GM19025 (cell line): ENCODE measurements around the gene PPP3R1.
"Not testable (repeated sequence)": the region's sequence is repeated elsewhere in the genome, so short reads cannot be mapped to it uniquely, and the experiment has no call there.

ENCODE experiments used
- ATAC-seq: cut with Tn5 transposase; IDR thresholded peaks from one replicate; pipeline ENCODE4 v1.9.1; 2021; ENCODE audit warnings: mild to moderate bottlenecking, low read depth, moderate library complexity; ENCODE audit not compliant: unreplicated experiment

Gene PPP3R1

GRCh38 chr2:68190991-68191731 lies 61.2 kb downstream of the PPP3R1 start:
- no peak for ATAC-seq

DNA sequence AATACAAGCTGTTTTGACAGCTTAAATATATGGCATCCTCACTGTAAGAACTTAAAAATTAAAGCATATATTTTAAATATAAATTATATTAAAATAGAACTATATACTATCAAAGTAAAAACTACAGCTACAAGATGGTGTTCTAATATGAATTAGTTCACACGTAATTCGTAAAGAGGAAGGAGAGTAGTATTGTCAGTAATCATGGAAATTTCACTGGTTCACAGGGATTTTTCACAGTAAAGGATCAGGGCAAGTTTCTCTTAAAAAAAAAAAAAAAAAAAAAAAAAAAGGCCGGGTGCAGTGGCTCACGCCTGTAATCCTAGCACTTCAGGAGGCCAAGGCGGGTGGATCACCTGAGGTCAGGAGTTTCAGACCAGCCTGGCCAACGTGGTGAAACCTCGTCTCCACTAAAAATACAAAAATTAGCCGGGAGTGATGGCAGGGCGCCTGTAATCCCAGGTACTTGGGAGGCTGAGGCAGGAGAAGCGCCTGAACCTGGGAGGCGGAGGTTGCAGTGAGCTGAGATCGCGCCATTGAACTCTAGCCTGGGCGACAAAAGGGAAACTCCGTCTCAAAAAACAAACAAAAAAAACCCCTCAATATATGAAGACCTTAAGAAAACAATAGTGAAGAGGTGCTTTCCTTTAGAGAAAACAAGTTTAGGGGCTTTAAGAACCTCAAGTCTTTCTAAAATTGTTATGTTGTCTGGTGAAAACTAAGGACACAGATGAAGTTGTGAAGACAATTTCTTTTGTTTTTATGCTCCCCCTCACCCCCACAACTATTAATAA lies 62.1 kb downstream of the PPP3R1 start:
- ATAC-seq: no peak

GRCh38 chr2:68188831-68189230 lies 63.5 kb downstream of the PPP3R1 start:
- no peak for ATAC-seq

DNA sequence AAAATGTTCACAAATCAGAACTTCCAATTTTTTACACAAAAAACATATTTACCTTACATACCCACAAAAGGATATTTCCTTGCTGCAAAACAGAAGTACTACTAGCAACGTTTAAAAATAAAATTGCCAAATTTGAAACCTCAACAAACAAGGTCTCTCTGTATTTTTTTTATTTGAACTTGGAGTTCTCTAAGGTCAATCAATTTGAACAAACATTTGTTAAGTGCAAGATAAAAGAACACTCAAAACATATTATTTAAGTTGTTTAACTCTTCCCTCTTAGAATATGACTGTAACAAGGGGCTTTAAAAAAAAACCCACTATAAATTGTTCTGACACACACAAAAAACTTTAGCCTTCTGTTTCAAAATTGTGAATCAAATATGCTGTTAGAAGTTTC lies 65.0 kb downstream of the PPP3R1 start:
- ATAC-seq: no peak

- no peak for ATAC-seq
Measured at GRCh38 chr2:68185541-68186164, 66.7 kb downstream of the PPP3R1 start.

DNA sequence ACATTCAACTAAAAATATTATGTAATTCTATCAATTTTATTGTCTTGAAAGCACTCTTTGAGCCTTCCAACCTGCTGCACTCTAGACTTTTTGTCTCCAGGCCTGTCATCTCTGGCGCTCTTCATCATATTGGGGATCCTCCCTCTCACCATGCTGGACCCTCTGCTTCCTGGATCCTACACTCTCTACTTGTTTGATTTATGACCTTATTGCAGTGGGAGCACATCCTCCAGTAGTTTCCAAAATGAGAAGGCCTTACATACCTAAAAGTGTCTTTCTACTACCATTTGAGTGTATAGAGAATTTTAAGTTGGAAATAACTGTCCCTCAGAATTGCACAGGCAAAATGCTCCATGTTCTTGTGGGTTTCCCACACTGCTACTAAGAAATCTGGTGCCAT lies 69.4 kb downstream of the PPP3R1 start:
- no peak for ATAC-seq

- no peak for ATAC-seq
Measured at GRCh38 chr2:68178954-68179627, 73.2 kb downstream of the PPP3R1 start.

DNA sequence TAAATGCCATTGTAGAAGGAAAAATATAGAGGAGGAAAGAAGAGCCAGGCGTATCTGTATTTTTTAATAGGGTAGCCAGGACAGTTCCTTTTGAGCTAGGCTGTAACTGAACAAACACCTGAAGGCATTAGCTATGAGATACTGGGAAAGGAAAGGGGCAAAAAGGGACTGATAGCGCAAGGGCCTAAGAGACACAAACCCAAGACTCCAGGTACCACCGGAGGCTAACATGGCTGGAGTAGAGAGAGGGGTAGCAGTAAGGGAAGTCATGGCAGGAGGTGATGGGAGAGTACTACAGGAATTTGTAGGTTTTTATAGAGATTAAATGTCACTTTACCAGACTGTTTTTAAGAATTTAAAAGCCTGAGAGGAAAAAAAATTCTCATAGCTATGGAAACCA lies 73.9 kb downstream of the PPP3R1 start:
- no peak for ATAC-seq

- no peak for ATAC-seq
Measured at GRCh38 chr2:68177541-68177940, 74.8 kb downstream of the PPP3R1 start.

DNA sequence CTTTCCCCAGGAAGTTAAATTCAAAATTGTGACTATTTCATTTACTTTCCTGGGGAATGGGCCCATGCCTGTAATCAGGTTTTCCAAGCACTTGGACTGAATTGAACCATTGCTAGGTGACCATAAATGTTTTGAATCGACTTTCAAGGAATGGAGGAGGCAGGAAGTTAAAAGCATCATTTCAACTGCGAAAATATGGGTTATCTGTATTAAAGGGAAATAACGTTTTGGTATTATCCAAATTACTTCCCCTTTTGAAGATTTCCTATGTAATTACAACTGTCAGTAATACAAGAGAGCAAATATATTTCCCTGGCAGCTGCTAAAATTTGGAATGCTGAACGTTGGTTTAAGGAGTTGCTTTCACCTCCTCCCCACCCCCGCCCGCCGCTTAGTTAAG lies 75.7 kb downstream of the PPP3R1 start:
- no peak for ATAC-seq

GRCh38 chr2:68175210-68175609 lies 77.1 kb downstream of the PPP3R1 start:
- not testable (repeated sequence) for ATAC-seq

GRCh38 chr2:68172990-68173700 lies 79.2 kb downstream of the PPP3R1 start:
- no peak for ATAC-seq

DNA sequence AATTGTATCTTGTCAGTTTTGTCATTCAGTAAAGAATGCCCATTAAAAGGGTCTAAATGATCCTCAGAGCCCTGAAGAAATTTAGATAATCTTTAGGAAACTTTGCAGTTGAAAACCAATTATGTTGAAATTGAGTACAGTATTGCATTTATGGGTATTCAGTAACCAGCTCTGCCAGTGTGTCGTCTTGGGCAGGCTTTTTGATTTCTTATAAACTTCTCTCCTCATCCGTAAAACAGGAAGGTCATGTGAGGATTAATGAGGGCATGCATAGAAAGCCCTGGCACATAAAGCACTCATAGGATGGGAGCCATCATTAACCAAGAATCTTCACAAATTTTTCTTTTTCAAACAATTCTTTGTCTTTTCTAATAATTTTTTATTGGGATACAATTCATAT lies 79.8 kb downstream of the PPP3R1 start:
- no peak for ATAC-seq

- ATAC-seq: no peak
Measured at GRCh38 chr2:68171684-68172083, 80.6 kb downstream of the PPP3R1 start.

- ATAC-seq: no peak
Measured at GRCh38 chr2:68171146-68171545, 81.2 kb downstream of the PPP3R1 start.

DNA sequence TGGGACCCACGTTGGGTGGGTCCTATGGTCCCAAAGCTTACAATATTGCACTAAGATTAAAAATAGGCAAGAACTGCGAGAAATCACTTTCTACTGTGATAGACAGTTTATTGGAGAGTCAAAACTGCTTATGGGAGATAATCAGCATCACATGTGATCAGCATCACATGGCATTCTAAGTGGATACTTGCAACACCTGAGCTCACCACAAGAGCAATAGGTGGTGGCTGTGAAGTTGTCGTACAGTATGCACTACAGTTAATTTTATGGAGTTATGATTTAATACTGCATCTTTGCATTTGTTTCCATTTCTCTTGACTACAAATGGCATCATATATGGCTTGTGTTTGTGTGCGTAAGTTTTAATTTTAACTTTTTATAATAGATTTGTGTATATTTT lies 83.0 kb downstream of the PPP3R1 start:
- ATAC-seq: no peak

DNA sequence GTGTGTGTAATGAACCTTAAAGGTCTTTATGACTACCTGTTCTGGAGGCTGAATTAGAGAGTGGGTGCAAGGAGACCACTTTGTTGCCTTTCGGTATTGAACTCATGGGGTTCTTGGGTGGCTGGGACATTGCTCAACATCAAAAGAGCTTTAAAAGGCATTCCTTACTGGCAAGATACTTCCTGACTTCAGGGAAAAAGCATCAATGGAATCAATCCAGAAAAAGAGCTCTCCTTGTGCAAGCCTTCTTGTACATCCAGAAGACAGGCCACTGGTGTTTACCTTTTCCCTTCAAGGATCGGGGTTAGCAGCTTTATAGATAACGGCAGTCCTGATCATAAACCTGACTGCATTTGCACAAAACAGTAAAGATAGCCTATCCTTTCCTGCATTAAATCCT lies 85.1 kb downstream of the PPP3R1 start:
- no peak for ATAC-seq

- ATAC-seq: no peak
Measured at GRCh38 chr2:68163641-68164040, 88.7 kb downstream of the PPP3R1 start.

GRCh38 chr2:68158134-68158447 lies 94.2 kb downstream of the PPP3R1 start:
- no peak for ATAC-seq

DNA sequence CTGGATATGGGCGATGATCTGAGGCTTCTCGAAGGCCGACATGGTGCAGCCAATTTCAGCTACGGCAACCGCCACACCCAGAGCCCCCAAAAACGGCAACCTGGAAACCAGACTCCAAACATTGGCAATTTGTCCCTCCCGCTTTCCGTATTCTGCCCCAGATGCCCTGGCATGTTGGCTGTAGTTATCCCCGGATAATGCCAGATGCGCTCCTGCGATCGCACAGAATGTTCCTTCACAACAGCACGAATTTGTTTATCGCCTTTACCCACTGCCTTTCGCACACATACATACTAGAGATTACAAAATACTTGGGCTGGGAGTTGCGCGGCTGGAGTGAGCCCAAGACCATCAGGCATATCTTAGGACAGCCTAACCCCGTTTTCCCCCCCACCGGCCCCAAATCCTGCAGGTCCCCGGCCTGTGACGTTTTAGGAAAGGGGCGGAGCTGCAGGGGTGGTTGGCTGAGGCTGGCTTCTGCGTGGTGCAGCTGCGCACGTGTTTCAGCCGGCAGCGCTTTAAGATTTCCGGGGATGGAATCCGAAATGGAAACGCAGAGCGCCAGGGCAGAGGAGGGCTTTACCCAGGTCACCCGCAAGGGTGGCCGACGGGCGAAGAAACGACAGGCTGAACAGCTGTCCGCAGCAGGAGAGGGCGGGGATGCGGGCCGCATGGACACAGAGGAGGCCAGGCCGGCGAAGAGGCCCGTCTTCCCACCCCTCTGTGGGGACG lies 94.8 kb downstream of the PPP3R1 start, which contains the start of gene PNO1:
TSS of gene PNO1 (plus strand) at position 487 of the 732 bp plus-strand sequence. CDS start at position 534, 47 bp downstream.
- peak; percentile 88 for ATAC-seq
